Lower leg skin (tissue), 3 donors: ENCODE results near the gene SPATA9.

Source experiments
- POLR2A ChIP-seq, 2 donors: fragments of 450-650 bp; IDR thresholded peaks; one replicate each; pipeline ENCODE4 v1.6.1; 2016 to 2017; ENCODE audit warnings: antibody characterized with exemption in 2 of 2, mild to moderate bottlenecking in 1 of 2, moderate library complexity in 1 of 2
- TF ChIP-seq, protein P1 (sequence below), 3 donors: fragments of 450-650 bp; IDR thresholded peaks; one replicate each; pipeline ENCODE4 v1.5.1; 2016; ENCODE audit warnings: antibody characterized with exemption in 3 of 3, mild to moderate bottlenecking in 3 of 3, moderate library complexity in 2 of 3

DNA sequence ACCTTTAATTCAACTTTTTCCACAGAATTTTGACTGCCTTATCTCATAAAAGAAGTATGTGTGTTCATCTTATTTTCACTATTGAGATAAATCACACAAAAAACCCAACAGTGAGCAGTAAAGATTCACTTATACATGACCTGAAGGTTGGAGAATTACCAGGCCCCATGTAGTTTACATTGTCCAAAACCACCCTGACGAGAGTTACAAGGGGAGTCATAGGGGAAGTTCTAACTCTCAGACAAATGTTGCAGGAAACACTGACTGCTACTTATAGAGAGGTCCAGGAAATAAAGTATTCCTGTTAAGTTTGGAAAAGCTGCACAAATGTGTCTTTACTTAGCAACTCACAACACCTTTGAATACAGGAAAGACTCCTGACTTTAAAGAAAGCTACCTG is 14.1 kb downstream of the SPATA9 start:
- TF ChIP-seq, protein P1, sequence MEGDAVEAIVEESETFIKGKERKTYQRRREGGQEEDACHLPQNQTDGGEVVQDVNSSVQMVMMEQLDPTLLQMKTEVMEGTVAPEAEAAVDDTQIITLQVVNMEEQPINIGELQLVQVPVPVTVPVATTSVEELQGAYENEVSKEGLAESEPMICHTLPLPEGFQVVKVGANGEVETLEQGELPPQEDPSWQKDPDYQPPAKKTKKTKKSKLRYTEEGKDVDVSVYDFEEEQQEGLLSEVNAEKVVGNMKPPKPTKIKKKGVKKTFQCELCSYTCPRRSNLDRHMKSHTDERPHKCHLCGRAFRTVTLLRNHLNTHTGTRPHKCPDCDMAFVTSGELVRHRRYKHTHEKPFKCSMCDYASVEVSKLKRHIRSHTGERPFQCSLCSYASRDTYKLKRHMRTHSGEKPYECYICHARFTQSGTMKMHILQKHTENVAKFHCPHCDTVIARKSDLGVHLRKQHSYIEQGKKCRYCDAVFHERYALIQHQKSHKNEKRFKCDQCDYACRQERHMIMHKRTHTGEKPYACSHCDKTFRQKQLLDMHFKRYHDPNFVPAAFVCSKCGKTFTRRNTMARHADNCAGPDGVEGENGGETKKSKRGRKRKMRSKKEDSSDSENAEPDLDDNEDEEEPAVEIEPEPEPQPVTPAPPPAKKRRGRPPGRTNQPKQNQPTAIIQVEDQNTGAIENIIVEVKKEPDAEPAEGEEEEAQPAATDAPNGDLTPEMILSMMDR (IDR thresholded peaks at IDR 0.05), result no peak
- TF ChIP-seq POLR2A (IDR thresholded peaks at IDR 0.05), result no peak
